Measurements from ENCODE around the gene AFF1. TPM values are rescaled to one million over a fixed set of nuclear protein-coding genes. Genes with fewer than 3 reads are reported as not detected.

The AFF1 gene
- total RNA-seq, 2 donors from 2014 or later = 42.8 to 57.0 TPM

- ATAC-seq = no peak
- H3K9me3 ChIP-seq = no peaks in the 10 kb centered on the region
Observed at GRCh38 chr4:86946868-86947500, 12.2 kb downstream of the AFF1 start.

GRCh38 chr4:86947501-86948120 lies 12.8 kb downstream of the AFF1 start:
- no peaks in the 10 kb centered on the region for H3K27me3 ChIP-seq
- no peaks in the 10 kb centered on the region for H3K9me3 ChIP-seq
- intact Hi-C loops (cut with DNase I) = loop anchor here (10.0 kb wide), 1 partner anchor 47 kb away; no protein-coding TSS in a partner anchor
- no peak for DNase-seq
- no peak overlapping the region for H3K4me3 ChIP-seq
- 10 to 22% methylated on average over 1 of the region's 1 CpG for WGBS, 2 donors
- peak overlapping the region in 1 of 4 donors; percentile 9 for H3K27ac ChIP-seq
- no peaks in the 10 kb centered on the region for H3K36me3 ChIP-seq (replicated peaks in 1 of 2; ENCODE audit: insufficient read depth in 1 of 2, low read depth in 2 of 2)
- peaks cover 29% of the 10 kb centered on the region for H3K4me1 ChIP-seq
- TF ChIP-seq CTCF (IDR thresholded peaks at IDR 0.05) (no peak), POLR2A (IDR thresholded peaks at IDR 0.05) (no peak)
- no peak for ATAC-seq

More at GRCh38 chr4:86946868-86947500, 12.2 kb downstream of the AFF1 start:
- Histone ChIP-seq H3K4me3 (no peak overlapping the region), H3K27ac (peak overlapping the region in 1 of 4 donors; percentile 9), H3K4me1 (peaks cover 35% of the 10 kb centered on the region), H3K27me3 (no peaks in the 10 kb centered on the region), H3K36me3 (replicated peaks in 1 of 2; ENCODE audit: insufficient read depth in 1 of 2, low read depth in 2 of 2) (no peaks in the 10 kb centered on the region)
- DNase-seq = no peak
- TF ChIP-seq CTCF (IDR thresholded peaks at IDR 0.05) (no peak), POLR2A (IDR thresholded peaks at IDR 0.05) (no peak)
- 63 to 72% methylated on average over 3 of the region's 3 CpGs for WGBS, 2 donors
- intact Hi-C loops (cut with DNase I) = loop anchor here (10.0 kb wide), 1 partner anchor 48 kb away; no protein-coding TSS in a partner anchor

- TF ChIP-seq POLR2A (IDR thresholded peaks at IDR 0.05) (no peak), CTCF (IDR thresholded peaks at IDR 0.05) (no peak)
- no peak for ATAC-seq
- intact Hi-C loops (cut with DNase I) = loop anchor here (10.0 kb wide), 1 partner anchor 47 kb away; no protein-coding TSS in a partner anchor
- no peaks in the 10 kb centered on the region for H3K36me3 ChIP-seq (replicated peaks in 1 of 2; ENCODE audit: insufficient read depth in 1 of 2, low read depth in 2 of 2)
- H3K4me1 ChIP-seq = peaks cover 26% of the 10 kb centered on the region
- no peaks in the 10 kb centered on the region for H3K9me3 ChIP-seq
- 58 to 65% methylated on average over 1 of the region's 1 CpG for WGBS, 2 donors
- no peak overlapping the region for H3K27ac ChIP-seq
- no peak for DNase-seq
- no peaks in the 10 kb centered on the region for H3K27me3 ChIP-seq
- H3K4me3 ChIP-seq = no peak overlapping the region
Observed at GRCh38 chr4:86948276-86948675, 13.5 kb downstream of the AFF1 start.

- Histone ChIP-seq H3K27me3 (no peaks in the 10 kb centered on the region), H3K36me3 (replicated peaks in 1 of 2; ENCODE audit: insufficient read depth in 1 of 2, low read depth in 2 of 2) (no peaks in the 10 kb centered on the region), H3K9me3 (no peaks in the 10 kb centered on the region), H3K4me3 (no peak overlapping the region), H3K27ac (no peak overlapping the region), H3K4me1 (peaks cover 21% of the 10 kb centered on the region)
- WGBS, 2 donors = 47 to 57% methylated on average over 10 of the region's 10 CpGs
- ATAC-seq (no peak), DNase-seq (no peak)
- intact Hi-C loops (cut with DNase I) = no loop called here
- no peak for TF ChIP-seq CTCF (IDR thresholded peaks at IDR 0.05)
- no peak for TF ChIP-seq POLR2A (IDR thresholded peaks at IDR 0.05)
Observed at GRCh38 chr4:86950831-86951525, 16.2 kb downstream of the AFF1 start.
